IMR-90 (cell line): Measurements from ENCODE around the gene SLC2A2. TPM values are rescaled to one million over a fixed set of nuclear protein-coding genes. Genes with fewer than 3 reads are reported as not detected.

Experiments
- ATAC-seq: fragments of 200-7000 bp; cut with Tn5 transposase; 2 replicates; pipeline ENCODE4 v1.9.1; 2020; ENCODE audit warnings: low read depth, mild to moderate bottlenecking, moderate library complexity
- BruUV-seq: library from RNA; stranded (reverse); fragments of 400-500 nt; replicated peaks from 2 replicates; lab custom pipeline; 2021; lab: Mats Ljungman, UMichigan
- CTCF ChIA-PET: fragments of 300-600 bp; formaldehyde crosslinking; extraction: SDS; loops from one replicate; lab custom pipeline; 2021; ENCODE audit warnings: antibody characterized with exemption; lab: Yijun Ruan, JAX
- POLR2A ChIA-PET: fragments of 300-600 bp; sonication (Branson Sonifier 250); formaldehyde crosslinking; loops from one replicate; lab custom pipeline; 2022; ENCODE audit warnings: antibody characterized with exemption; ENCODE audit not compliant: unreplicated experiment; lab: Charles Lee
- DNase-seq: peaks from one replicate; pipeline ENCODE4 v3.0.0; 2013
- H2AFZ ChIP-seq: replicated peaks from 2 replicates; pipeline ENCODE3; 2013; ENCODE audit warnings: low read length, mild to moderate bottlenecking; ENCODE audit not compliant: poor library complexity
- H2AK5ac ChIP-seq: 2 replicates; pipeline ENCODE4 v1.6.1; 2013; ENCODE audit warnings: low read depth, low read length, inconsistent platforms
- H2AK9ac ChIP-seq: replicated peaks from 2 replicates; pipeline ENCODE3; 2013; ENCODE audit warnings: mild to moderate bottlenecking, low read depth, low read length, moderate library complexity; ENCODE audit not compliant: poor library complexity
- H2BK120ac ChIP-seq: 2 replicates; pipeline ENCODE4 v1.6.1; 2013; ENCODE audit warnings: low read depth, low read length, inconsistent platforms
- H2BK15ac ChIP-seq: 3 replicates; pipeline ENCODE4 v1.6.1; 2013; ENCODE audit warnings: low read depth, low read length, inconsistent platforms
- H2BK20ac ChIP-seq: 2 replicates; pipeline ENCODE4 v1.6.1; 2013; ENCODE audit warnings: low read depth, mild to moderate bottlenecking, inconsistent platforms, low read length, moderate library complexity
- H2BK5ac ChIP-seq: 2 replicates; pipeline ENCODE4 v1.6.1; 2013; ENCODE audit warnings: mild to moderate bottlenecking, low read depth, low read length, inconsistent platforms; ENCODE audit not compliant: poor library complexity, severe bottlenecking
- H3K14ac ChIP-seq: replicated peaks from 2 replicates; pipeline ENCODE4 v1.6.1; 2013; ENCODE audit warnings: low read depth, low read length, inconsistent platforms
- H3K18ac ChIP-seq: 2 replicates; pipeline ENCODE4 v1.6.1; 2013; ENCODE audit warnings: low read depth, low read length, control low read depth
- H3K23ac ChIP-seq: 2 replicates; pipeline ENCODE4 v1.6.1; 2013; ENCODE audit warnings: low read depth, low read length, inconsistent platforms
- H3K27ac ChIP-seq: 2 replicates; pipeline ENCODE4 v1.5.1; 2013; ENCODE audit warnings: mild to moderate bottlenecking, control low read depth, low read length; ENCODE audit not compliant: insufficient read depth
- H3K27me3 ChIP-seq: 2 replicates; pipeline ENCODE4 v1.6.1; 2013; ENCODE audit warnings: low read length; ENCODE audit not compliant: control insufficient read depth, insufficient read depth
- H3K36me3 ChIP-seq: 2 replicates; pipeline ENCODE4 v1.6.1; 2013; ENCODE audit warnings: low read length, mixed read lengths; ENCODE audit not compliant: control insufficient read depth, insufficient read depth
- H3K4ac ChIP-seq: 2 replicates; pipeline ENCODE4 v1.6.1; 2013; ENCODE audit warnings: low read depth, low read length, inconsistent platforms
- H3K4me1 ChIP-seq: 2 replicates; pipeline ENCODE4 v1.6.1; 2013; ENCODE audit warnings: low read length, mixed read lengths; ENCODE audit not compliant: control insufficient read depth, insufficient read depth
- H3K4me2 ChIP-seq: 2 replicates; pipeline ENCODE4 v1.6.1; 2013; ENCODE audit warnings: low read depth, mild to moderate bottlenecking, control low read depth, low read length, moderate library complexity
- H3K4me3 ChIP-seq: 2 replicates; pipeline ENCODE4 v1.5.1; 2013; ENCODE audit warnings: low read depth, mild to moderate bottlenecking, control low read depth, low read length, moderate library complexity; ENCODE audit not compliant: insufficient read depth
- H3K56ac ChIP-seq: 2 replicates; pipeline ENCODE4 v1.6.1; 2013; ENCODE audit warnings: low read length, inconsistent platforms; ENCODE audit not compliant: insufficient read depth; ENCODE audit errors: extremely low read depth
- H3K79me1 ChIP-seq, 2 experiments: 2 replicates each; pipeline ENCODE4 v1.6.1; 2013; ENCODE audit warnings: low read length in 2 of 2, inconsistent platforms in 1 of 2, low read depth in 1 of 2
- H3K9ac ChIP-seq: 2 replicates; pipeline ENCODE4 v1.6.1; 2013; ENCODE audit warnings: low read depth, low read length, control low read depth
- H3K9me1 ChIP-seq: 2 replicates; pipeline ENCODE4 v1.6.1; 2013; ENCODE audit warnings: low read length, inconsistent platforms; ENCODE audit not compliant: insufficient read depth
- H3K9me3 ChIP-seq: 2 replicates; pipeline ENCODE4 v1.6.1; 2013; ENCODE audit warnings: low read length; ENCODE audit not compliant: control insufficient read depth, insufficient read depth
- H4K20me1 ChIP-seq: 2 replicates; pipeline ENCODE4 v1.6.1; 2013; ENCODE audit warnings: low read length, inconsistent platforms; ENCODE audit not compliant: insufficient read depth
- H4K5ac ChIP-seq: 2 replicates; pipeline ENCODE4 v1.6.1; 2013; ENCODE audit warnings: mild to moderate bottlenecking, low read depth, low read length, control low read depth
- H4K8ac ChIP-seq, 2 experiments: 2 replicates each; pipeline ENCODE4 v1.6.1; 2013; ENCODE audit warnings: low read depth in 2 of 2, low read length in 2 of 2, control low read depth in 1 of 2, inconsistent platforms in 1 of 2
- H4K91ac ChIP-seq: 2 replicates; pipeline ENCODE4 v1.6.1; 2013; ENCODE audit warnings: low read depth, low read length, inconsistent platforms; ENCODE audit not compliant: insufficient read depth
- BHLHE40 ChIP-seq: fragments of 150-350 bp; IDR thresholded peaks from 2 replicates; pipeline ENCODE4 v1.6.1; 2016; ENCODE audit warnings: mild to moderate bottlenecking, low read depth, low read length
- CEBPB ChIP-seq: IDR thresholded peaks from 2 replicates; pipeline ENCODE4 v1.6.1; 2012; ENCODE audit warnings: low read depth, low read length, improper control_type of control experiment
- CHD1 ChIP-seq: IDR thresholded peaks from 2 replicates; pipeline ENCODE4 v1.6.1; 2012; ENCODE audit warnings: low read depth, low read length, improper control_type of control experiment
- CTCF ChIP-seq: conservative IDR thresholded peaks from 2 replicates; pipeline ENCODE4 v1.5.1; 2012; ENCODE audit warnings: mild to moderate bottlenecking, low read depth, low read length, improper control_type of control experiment
- ELK1 ChIP-seq: fragments of 150-350 bp; IDR thresholded peaks from 2 replicates; pipeline ENCODE4 v1.6.1; 2016; ENCODE audit warnings: low read depth, mild to moderate bottlenecking, low read length, moderate library complexity, borderline replicate concordance
- MAFK ChIP-seq: IDR thresholded peaks from 2 replicates; pipeline ENCODE4 v1.6.1; 2012; ENCODE audit warnings: low read depth, low read length, improper control_type of control experiment
- NFE2L2 ChIP-seq: fragments of 150-350 bp; IDR thresholded peaks from 2 replicates; pipeline ENCODE4 v1.6.1; 2016; ENCODE audit warnings: low read depth, mild to moderate bottlenecking, low read length
- POLR2A ChIP-seq: IDR thresholded peaks from 2 replicates; pipeline ENCODE4 v1.6.1; 2012; ENCODE audit warnings: mild to moderate bottlenecking, low read depth, low read length
- RCOR1 ChIP-seq: IDR thresholded peaks from 2 replicates; pipeline ENCODE4 v1.6.1; 2012; ENCODE audit warnings: mild to moderate bottlenecking, low read length, improper control_type of control experiment; ENCODE audit not compliant: insufficient replicate concordance
- RFX5 ChIP-seq: IDR thresholded peaks from 2 replicates; pipeline ENCODE4 v1.8.0; 2012; ENCODE audit warnings: low read depth, mild to moderate bottlenecking, low read length, moderate library complexity
- SMC3 ChIP-seq: fragments of 150-350 bp; IDR thresholded peaks from 2 replicates; pipeline ENCODE4 v1.6.1; 2016; ENCODE audit warnings: low read depth, mild to moderate bottlenecking, antibody characterized with exemption, low read length, moderate library complexity
- WGBS, 2 experiments: methylation state at CpG; one replicate each; pipeline versions ENCODE4 v1.1.5 to v1.1.7; 2013; ENCODE audit warnings: missing lambda C conversion rate in 2 of 2; ENCODE audit not compliant: insufficient read length in 1 of 2; ENCODE audit errors: extremely low coverage in 2 of 2; 5-methylcytosine and 5-hydroxymethylcytosine counted together
- dilution Hi-C: fragments of 300-500 bp; cut with HindIII; formaldehyde crosslinking; loops from one replicate; pipeline ENCODE4 v1.14.3; 2018; ENCODE audit warnings: low sequenced_read_pairs; ENCODE audit not compliant: unreplicated experiment
- in situ Hi-C: fragments of 300-500 bp; cut with MboI; formaldehyde crosslinking; loops from 3 replicates; pipeline ENCODE4 v1.14.3; 2019; ENCODE audit warnings: low sequenced_read_pairs, inconsistent platforms, mixed read lengths
- intact Hi-C: fragments of 100-400 bp; cut with micrococcal nuclease; formaldehyde crosslinking; loops from 2 replicates; pipeline ENCODE4 v1.10.0; 2022
- polyA plus RNA-seq, 3 experiments: library from polyadenylated mRNA; depleted of rRNA; stranded (reverse); fragments of >200 nt; gene quantifications; 2 replicates each; pipeline ENCODE4 v1.2.3, GENCODE V29; 2012; ENCODE audit warnings: low replicate concordance in 1 of 3
- total RNA-seq: library from RNA; depleted of rRNA; stranded (reverse); fragments of >200 nt; gene quantifications from 2 replicates; pipeline ENCODE4 v1.2.3, GENCODE V29; 2012

Gene SLC2A2
- total and polyA plus RNA-seq, 2 of the 4 experiments (the other 2 are of a cell fraction) = not detected

- TF ChIP-seq MAFK = no peak
- no peak for TF ChIP-seq CEBPB
These were observed 24.4 kb downstream of the SLC2A2 start (continued) for GRCh38 chr3:171001957-171002694.

GRCh38 chr3:171001250-171001893, 25.1 kb downstream of the SLC2A2 start:
- Histone ChIP-seq H4K91ac (0 out of 2 replicates have a peak overlapping the region, but pooled peaks have one; percentile 11), H2AK5ac (peak overlapping the region; percentile 10; the same call in 1 of the 2 replicates), H2AFZ (no peak overlapping the region), H3K27ac (no peak overlapping the region), H3K79me1 (no peaks in the 10 kb centered on the region), H3K4me1 (peaks cover 13% of the 10 kb centered on the region), H3K9ac (no peak overlapping the region), H2AK9ac (no peak overlapping the region), H4K5ac (no peak overlapping the region), H3K9me3 (no peaks in the 10 kb centered on the region), H2BK5ac (peak overlapping the region; percentile 68), H3K23ac (peak overlapping the region; percentile 31; the same call in 1 of the 2 replicates), H4K8ac (peak overlapping the region in 1 of 2 experiments; percentile 57; a peak in 1 of 4 replicates), H3K14ac (0 out of 2 replicates have a peak overlapping the region, but pooled peaks have one; percentile 60), H3K4ac (peak overlapping the region; percentile 68; the same call in 1 of the 2 replicates), H2BK15ac (0 out of 3 replicates have a peak overlapping the region, but pooled peaks have one; percentile 66), H3K4me3 (no peak overlapping the region), H4K20me1 (no peaks in the 10 kb centered on the region), H2BK20ac (peak overlapping the region; percentile 76), H3K27me3 (no peaks in the 10 kb centered on the region), H3K56ac (no peak overlapping the region), H3K4me2 (no peak overlapping the region), H2BK120ac (0 out of 2 replicates have a peak overlapping the region, but pooled peaks have one; percentile 46), H3K9me1 (peaks cover 9% of the 10 kb centered on the region), H3K36me3 (no peaks in the 10 kb centered on the region), H3K18ac (peak overlapping the region; percentile 41; the same call in 1 of the 2 replicates)
- DNase-seq = no peak
- ATAC-seq = no peak
- intact Hi-C loops (no loop called here), dilution Hi-C loops (no loop called here), in situ Hi-C loops (no loop called here)
- ChIA-PET POLR2A (no interaction called here), CTCF (interaction anchor here (1.1 kb wide), 1 partner anchor 40 kb away, joined by 3 read pairs; no protein-coding TSS in a partner anchor)
- BruUV-seq = no TSS peak
- 80% methylated on average over 1 of the region's 1 CpG; no CpG with 5 or more reads in 1 of the 2 experiments for WGBS, 2 experiments
- TF ChIP-seq BHLHE40 = no peak
- TF ChIP-seq CHD1 = no peak
- no peak for TF ChIP-seq RFX5
- no peak for TF ChIP-seq CTCF
- no peak for TF ChIP-seq ELK1
- no peak for TF ChIP-seq NFE2L2
- no peak for TF ChIP-seq POLR2A
- TF ChIP-seq SMC3 = no peak
- no peak for TF ChIP-seq MAFK
- no peak for TF ChIP-seq RCOR1
- no peak for TF ChIP-seq CEBPB
